DND-41 (cell line): ENCODE data around the gene MCRIP2.
"Not testable (repeated sequence)": the region's sequence is repeated elsewhere in the genome, so short reads cannot be mapped to it uniquely, and the experiment has no call there.

Source experiments
- ATAC-seq: fragments of 200-7000 bp; cut with Tn5 transposase; 3 replicates; pipeline ENCODE4 v1.9.1; 2021; ENCODE audit warnings: low read depth; ENCODE audit not compliant: insufficient read depth
- DNase-seq: peaks from one replicate; pipeline ENCODE4 v3.0.0-alpha.2; 2020
- H2AFZ ChIP-seq: 2 replicates; pipeline ENCODE4 v1.6.0; 2012; ENCODE audit warnings: low read depth, low read length
- H3K27ac ChIP-seq: 2 replicates; pipeline ENCODE4 v1.5.1; 2012; ENCODE audit warnings: low read length, inconsistent platforms
- H3K27me3 ChIP-seq: fragments of 200-600 bp; sonication (generic); 2 replicates; pipeline ENCODE4 v1.6.0; 2012; ENCODE audit warnings: low read length, mild to moderate bottlenecking, inconsistent platforms; ENCODE audit not compliant: insufficient read depth, poor library complexity
- H3K36me3 ChIP-seq: 2 replicates; pipeline ENCODE4 v1.5.1; 2012; ENCODE audit warnings: low read length, inconsistent platforms; ENCODE audit not compliant: insufficient read depth
- H3K4me1 ChIP-seq: 2 replicates; pipeline ENCODE4 v1.5.1; 2012; ENCODE audit warnings: mild to moderate bottlenecking, low read length; ENCODE audit not compliant: insufficient read depth
- H3K4me2 ChIP-seq: 2 replicates; pipeline ENCODE4 v1.6.0; 2012; ENCODE audit warnings: mild to moderate bottlenecking, moderate library complexity, low read length, inconsistent platforms; ENCODE audit not compliant: insufficient read depth
- H3K4me3 ChIP-seq, 2 experiments: fragments of 200-600 bp in 1 of 2; shearing (Covaris generic) in 1 of 2; 2 replicates each; pipeline ENCODE4 v1.5.1; 2012 to 2016; ENCODE audit warnings: inconsistent platforms in 2 of 2, low read length in 2 of 2, mild to moderate bottlenecking in 2 of 2, low read depth in 1 of 2, moderate library complexity in 1 of 2
- H3K79me2 ChIP-seq: 2 replicates; pipeline ENCODE4 v1.6.0; 2012; ENCODE audit warnings: low read length, inconsistent platforms; ENCODE audit not compliant: insufficient read depth
- H3K9ac ChIP-seq: 2 replicates; pipeline ENCODE4 v1.6.0; 2012; ENCODE audit warnings: low read depth, mild to moderate bottlenecking, inconsistent platforms, low read length, moderate library complexity
- H3K9me3 ChIP-seq: 2 replicates; pipeline ENCODE4 v1.5.1; 2012; ENCODE audit warnings: low read length, moderate library complexity, mild to moderate bottlenecking, inconsistent platforms; ENCODE audit not compliant: insufficient read depth, severe bottlenecking
- H4K20me1 ChIP-seq: 2 replicates; pipeline ENCODE4 v1.6.0; 2012; ENCODE audit warnings: low read length; ENCODE audit not compliant: insufficient read depth
- EZH2 ChIP-seq: IDR thresholded peaks from 3 replicates; pipeline ENCODE4 v1.6.1; 2012; ENCODE audit warnings: borderline replicate concordance, low read depth, mild to moderate bottlenecking, moderate library complexity, low read length, inconsistent platforms; ENCODE audit not compliant: severe bottlenecking
- TF ChIP-seq, protein P1 (sequence below): IDR thresholded peaks from 2 replicates; pipeline ENCODE4 v1.5.1; 2012; ENCODE audit warnings: borderline replicate concordance, low read length, moderate library complexity, mild to moderate bottlenecking; ENCODE audit not compliant: poor library complexity, severe bottlenecking; ENCODE audit errors: extremely low read depth

The MCRIP2 gene

DNA sequence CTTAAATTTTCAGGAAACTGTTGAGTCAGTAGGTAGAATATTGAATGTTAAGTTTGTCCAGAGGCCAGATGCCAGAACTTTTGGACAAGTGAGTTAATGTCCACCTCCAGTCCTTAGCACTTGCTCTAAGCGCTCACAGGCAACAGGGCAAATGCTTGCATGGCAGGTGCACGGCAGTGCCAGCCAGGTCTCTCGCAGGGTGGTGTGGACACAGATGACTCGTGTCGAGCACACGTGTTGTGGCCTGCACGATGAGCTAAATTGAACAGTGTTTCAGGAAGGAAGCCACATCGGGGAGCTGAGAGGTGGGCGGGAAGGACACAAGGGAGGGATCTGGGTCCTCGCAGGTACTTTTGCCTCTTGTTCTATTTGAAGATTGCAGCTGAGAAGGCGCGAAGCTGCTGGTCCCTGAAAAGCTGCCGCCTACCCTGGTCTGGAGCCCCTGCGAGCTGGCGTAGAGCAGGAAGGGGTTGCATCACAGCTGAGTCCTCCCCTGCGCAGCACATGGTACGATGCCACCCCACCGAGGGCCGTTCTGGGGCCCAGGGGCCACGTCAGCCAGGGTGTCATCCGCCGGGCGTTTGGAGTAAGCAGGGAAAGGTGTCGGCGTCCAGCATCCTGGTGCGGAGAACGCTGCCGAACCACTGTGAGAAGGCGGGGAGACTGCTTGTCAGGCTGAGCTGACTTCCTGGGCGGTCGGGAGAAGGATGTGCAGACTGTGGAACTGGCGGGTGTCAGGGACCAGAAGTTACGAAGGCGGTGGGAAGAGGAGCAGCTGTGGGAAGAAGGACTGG, 45.5 kb upstream of the MCRIP2 start:
- Histone ChIP-seq H3K79me2 (peaks cover 73% of the 10 kb centered on the region), H3K27me3 (no peaks in the 10 kb centered on the region), H3K4me1 (peaks cover 10% of the 10 kb centered on the region), H3K4me2 (no peak overlapping the region), H3K4me3 (no peak overlapping the region), H4K20me1 (peaks cover 53% of the 10 kb centered on the region), H3K36me3 (peaks cover 37% of the 10 kb centered on the region), H3K27ac (no peak overlapping the region), H3K9ac (no peak overlapping the region), H3K9me3 (no peaks in the 10 kb centered on the region), H2AFZ (no peak overlapping the region)
- DNase-seq = no peak
- no peak for ATAC-seq
- TF ChIP-seq EZH2 = no peak
- TF ChIP-seq, protein P1, sequence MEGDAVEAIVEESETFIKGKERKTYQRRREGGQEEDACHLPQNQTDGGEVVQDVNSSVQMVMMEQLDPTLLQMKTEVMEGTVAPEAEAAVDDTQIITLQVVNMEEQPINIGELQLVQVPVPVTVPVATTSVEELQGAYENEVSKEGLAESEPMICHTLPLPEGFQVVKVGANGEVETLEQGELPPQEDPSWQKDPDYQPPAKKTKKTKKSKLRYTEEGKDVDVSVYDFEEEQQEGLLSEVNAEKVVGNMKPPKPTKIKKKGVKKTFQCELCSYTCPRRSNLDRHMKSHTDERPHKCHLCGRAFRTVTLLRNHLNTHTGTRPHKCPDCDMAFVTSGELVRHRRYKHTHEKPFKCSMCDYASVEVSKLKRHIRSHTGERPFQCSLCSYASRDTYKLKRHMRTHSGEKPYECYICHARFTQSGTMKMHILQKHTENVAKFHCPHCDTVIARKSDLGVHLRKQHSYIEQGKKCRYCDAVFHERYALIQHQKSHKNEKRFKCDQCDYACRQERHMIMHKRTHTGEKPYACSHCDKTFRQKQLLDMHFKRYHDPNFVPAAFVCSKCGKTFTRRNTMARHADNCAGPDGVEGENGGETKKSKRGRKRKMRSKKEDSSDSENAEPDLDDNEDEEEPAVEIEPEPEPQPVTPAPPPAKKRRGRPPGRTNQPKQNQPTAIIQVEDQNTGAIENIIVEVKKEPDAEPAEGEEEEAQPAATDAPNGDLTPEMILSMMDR = no peak

DNA sequence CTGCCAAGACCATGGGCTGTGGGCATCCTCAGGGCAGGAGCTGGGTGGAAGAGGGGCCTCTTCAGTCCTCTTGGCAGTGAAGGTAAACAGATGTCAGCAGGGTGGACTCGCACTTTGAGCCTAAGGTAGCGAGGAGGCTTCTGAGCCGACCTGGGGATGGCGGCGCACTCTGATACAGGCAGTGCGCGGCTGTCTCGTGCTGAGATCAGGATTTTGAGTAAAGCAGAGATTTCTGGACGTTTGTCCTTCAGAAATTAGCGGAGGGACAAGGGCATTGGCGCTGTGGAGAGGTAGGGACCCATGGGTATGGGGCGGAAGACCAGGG, 44.9 kb upstream of the MCRIP2 start:
- H2AFZ ChIP-seq = no peak overlapping the region
- no peak overlapping the region for H3K27ac ChIP-seq
- no peak for ATAC-seq
- no peaks in the 10 kb centered on the region for H3K27me3 ChIP-seq
- peaks cover 71% of the 10 kb centered on the region for H3K79me2 ChIP-seq
- DNase-seq = no peak
- TF ChIP-seq EZH2 = no peak
- TF ChIP-seq, protein P1 = no peak
- H3K9ac ChIP-seq = no peak overlapping the region
- no peak overlapping the region for H3K4me2 ChIP-seq
- H4K20me1 ChIP-seq = peaks cover 51% of the 10 kb centered on the region
- no peak overlapping the region for H3K4me3 ChIP-seq
- H3K36me3 ChIP-seq = peaks cover 40% of the 10 kb centered on the region
- H3K4me1 ChIP-seq = peaks cover 5% of the 10 kb centered on the region
- no peaks in the 10 kb centered on the region for H3K9me3 ChIP-seq

DNA sequence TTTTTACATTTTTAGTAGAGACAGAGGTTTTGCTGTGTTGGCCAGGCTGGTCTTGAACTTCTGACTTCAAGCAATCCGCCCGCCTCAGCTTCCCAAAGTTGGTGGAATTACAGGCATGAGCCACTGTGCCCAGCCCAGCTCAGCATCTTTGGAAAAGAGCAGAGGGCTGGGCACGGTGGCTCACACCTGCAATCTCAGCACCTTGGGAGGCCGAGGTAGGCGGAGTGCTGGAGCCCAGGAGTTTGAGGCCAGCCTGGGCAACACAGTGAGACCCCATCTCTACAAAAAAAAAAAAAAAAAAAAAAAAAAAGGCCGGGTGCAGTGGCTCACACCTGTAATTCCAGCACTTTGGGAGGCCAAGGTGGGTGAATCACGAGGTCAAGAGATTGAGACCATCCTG, 44.0 kb upstream of the MCRIP2 start:
- Histone ChIP-seq H4K20me1 (peaks cover 42% of the 10 kb centered on the region), H3K36me3 (peaks cover 37% of the 10 kb centered on the region), H3K79me2 (peaks cover 64% of the 10 kb centered on the region)
- H3K27ac ChIP-seq, H2AFZ ChIP-seq, H3K9me3 ChIP-seq, H3K4me2 ChIP-seq, DNase-seq, H3K4me1 ChIP-seq, H3K9ac ChIP-seq, H3K4me3 ChIP-seq, ATAC-seq, H3K27me3 ChIP-seq: not testable (repeated sequence)

DNA sequence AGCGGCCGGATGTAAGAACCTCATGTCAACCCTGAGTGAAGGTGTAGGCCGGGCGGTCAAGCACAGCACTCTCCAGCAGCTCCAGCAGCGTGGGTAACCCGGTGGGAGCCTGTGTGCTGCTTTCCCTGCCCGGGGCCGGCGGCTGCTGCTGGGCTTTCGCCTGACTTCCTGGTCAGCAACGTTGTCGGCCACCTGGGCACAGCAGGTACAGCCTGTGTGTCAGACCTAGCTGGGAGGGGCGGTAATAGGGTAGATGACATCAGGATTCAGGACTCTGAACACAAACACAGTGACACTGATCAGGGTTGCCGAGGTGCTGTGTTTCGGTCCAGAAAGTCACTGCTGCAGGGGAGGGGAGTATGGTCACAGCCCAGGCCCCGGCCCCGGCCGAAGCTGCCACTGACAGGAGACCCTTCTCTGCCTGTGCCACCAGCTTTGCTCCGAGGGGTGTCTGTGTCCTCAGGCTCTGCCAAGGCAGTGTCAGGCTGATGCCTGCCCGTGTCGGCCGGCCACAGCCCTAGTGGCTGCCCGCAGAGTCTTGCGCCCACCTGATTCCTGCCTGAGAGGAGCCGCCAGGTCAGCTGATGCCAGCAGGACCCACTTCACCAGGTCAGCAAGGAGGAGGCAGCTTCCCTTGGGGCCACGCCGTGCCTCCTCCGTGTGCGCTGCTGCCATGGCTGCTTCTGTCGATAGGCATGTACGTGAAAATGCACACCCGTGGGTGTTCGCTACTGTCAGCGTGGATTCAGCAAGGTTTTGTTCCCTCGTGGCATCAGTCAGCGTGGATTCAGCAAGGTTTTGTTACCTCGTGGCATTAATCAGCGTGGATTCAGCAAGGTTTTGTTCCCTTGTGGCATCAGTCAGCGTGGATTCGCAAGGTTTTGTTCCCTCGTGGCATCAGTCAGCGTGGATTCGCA, 42.5 kb upstream of the MCRIP2 start:
- no peak overlapping the region for H3K4me3 ChIP-seq
- H3K9me3 ChIP-seq = no peaks in the 10 kb centered on the region
- no peak for TF ChIP-seq EZH2
- TF ChIP-seq, protein P1 = no peak
- no peak overlapping the region for H2AFZ ChIP-seq
- H3K27ac ChIP-seq = no peak overlapping the region
- DNase-seq (no peak), ATAC-seq (no peak)
- H3K27me3 ChIP-seq = no peaks in the 10 kb centered on the region
- no peak overlapping the region for H3K9ac ChIP-seq
- no peaks in the 10 kb centered on the region for H3K4me1 ChIP-seq
- H3K79me2 ChIP-seq = peaks cover 50% of the 10 kb centered on the region
- H3K36me3 ChIP-seq = peaks cover 29% of the 10 kb centered on the region
- peaks cover 28% of the 10 kb centered on the region for H4K20me1 ChIP-seq
- H3K4me2 ChIP-seq = no peak overlapping the region
